WTC11 (cell line): ENCODE data around the gene ATP9B.

Experiments
- CBFB ChIP-seq: sonication (generic); formaldehyde crosslinking; IDR thresholded peaks from 2 replicates; pipeline ENCODE4 v1.8.1; 2022; ENCODE audit warnings: mild to moderate bottlenecking, low read depth, missing genetic modification reagents
- NFATC4 ChIP-seq: fragments of 250-450 bp; sonication (Bioruptor Pico); IDR thresholded peaks from 2 replicates; pipeline ENCODE4 v1.9.0; 2021; ENCODE audit warnings: mild to moderate bottlenecking
- NR2C2 ChIP-seq: sonication (generic); formaldehyde crosslinking; IDR thresholded peaks from 2 replicates; pipeline ENCODE4 v1.8.0; 2022; ENCODE audit warnings: mild to moderate bottlenecking, missing genetic modification reagents
- TF ChIP-seq, protein P1 (sequence below): fragments of 200-600 bp; IDR thresholded peaks from 2 replicates; pipeline ENCODE4 v1.8.0; 2022; ENCODE audit warnings: antibody characterized with exemption
- TF ChIP-seq, protein P2 (sequence below): fragments of 250-450 bp; sonication (Bioruptor Pico); IDR thresholded peaks from 2 replicates; pipeline ENCODE4 v1.9.0; 2021; ENCODE audit warnings: mild to moderate bottlenecking
- TF ChIP-seq, protein P3 (sequence below): sonication (generic); formaldehyde crosslinking; IDR thresholded peaks from 2 replicates; pipeline ENCODE4 v1.8.1; 2023; ENCODE audit warnings: mild to moderate bottlenecking, missing genetic modification reagents, moderate library complexity
- TF ChIP-seq, protein P4 (sequence below): sonication (generic); formaldehyde crosslinking; IDR thresholded peaks from 2 replicates; pipeline ENCODE4 v1.8.1; 2023; ENCODE audit warnings: mild to moderate bottlenecking, missing genetic modification reagents, borderline replicate concordance
- TF ChIP-seq, protein P5 (sequence below): sonication (generic); formaldehyde crosslinking; IDR thresholded peaks from 2 replicates; pipeline ENCODE4 v1.8.0; 2022; ENCODE audit warnings: mild to moderate bottlenecking, missing genetic modification reagents
- TF ChIP-seq, protein P6 (sequence below): sonication (generic); formaldehyde crosslinking; IDR thresholded peaks from 2 replicates; pipeline ENCODE4 v1.8.1; 2023; ENCODE audit warnings: mild to moderate bottlenecking, missing genetic modification reagents, moderate library complexity
- TF ChIP-seq, protein P7 (sequence below): sonication (generic); formaldehyde crosslinking; IDR thresholded peaks from 2 replicates; pipeline ENCODE4 v1.8.1; 2022; ENCODE audit warnings: mild to moderate bottlenecking, moderate library complexity, missing genetic modification reagents
- TF ChIP-seq, protein P8 (sequence below): sonication (generic); formaldehyde crosslinking; IDR thresholded peaks from 2 replicates; pipeline ENCODE4 v1.8.1; 2022; ENCODE audit warnings: low read depth, missing genetic modification reagents, borderline replicate concordance

DNA sequence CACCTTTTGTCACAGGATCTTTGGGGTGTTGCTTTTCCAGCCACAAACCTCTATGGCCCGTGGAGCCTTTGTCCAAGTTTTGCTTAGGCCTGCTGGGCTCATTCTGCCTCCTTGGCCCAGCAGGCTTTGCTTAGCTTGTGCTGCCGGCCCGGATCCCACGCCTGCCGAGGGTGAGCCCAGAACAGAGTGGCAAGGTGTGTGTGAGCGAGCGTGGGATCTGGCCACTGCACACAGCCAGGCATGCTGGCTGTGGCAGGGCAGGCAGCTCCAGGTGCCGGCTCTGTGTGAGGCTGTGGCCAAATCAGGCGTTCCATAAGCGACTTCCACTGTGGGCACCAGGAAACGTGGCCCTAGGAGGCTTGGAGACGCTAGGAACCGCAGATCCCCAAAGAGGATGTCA lies 97.5 kb downstream of the ATP9B start:
- TF ChIP-seq NR2C2 (no peak), CBFB (CRISPR knock-in tag) (no peak), NFATC4 (CRISPR knock-in tag) (no peak)
- TF ChIP-seq, protein P1, sequence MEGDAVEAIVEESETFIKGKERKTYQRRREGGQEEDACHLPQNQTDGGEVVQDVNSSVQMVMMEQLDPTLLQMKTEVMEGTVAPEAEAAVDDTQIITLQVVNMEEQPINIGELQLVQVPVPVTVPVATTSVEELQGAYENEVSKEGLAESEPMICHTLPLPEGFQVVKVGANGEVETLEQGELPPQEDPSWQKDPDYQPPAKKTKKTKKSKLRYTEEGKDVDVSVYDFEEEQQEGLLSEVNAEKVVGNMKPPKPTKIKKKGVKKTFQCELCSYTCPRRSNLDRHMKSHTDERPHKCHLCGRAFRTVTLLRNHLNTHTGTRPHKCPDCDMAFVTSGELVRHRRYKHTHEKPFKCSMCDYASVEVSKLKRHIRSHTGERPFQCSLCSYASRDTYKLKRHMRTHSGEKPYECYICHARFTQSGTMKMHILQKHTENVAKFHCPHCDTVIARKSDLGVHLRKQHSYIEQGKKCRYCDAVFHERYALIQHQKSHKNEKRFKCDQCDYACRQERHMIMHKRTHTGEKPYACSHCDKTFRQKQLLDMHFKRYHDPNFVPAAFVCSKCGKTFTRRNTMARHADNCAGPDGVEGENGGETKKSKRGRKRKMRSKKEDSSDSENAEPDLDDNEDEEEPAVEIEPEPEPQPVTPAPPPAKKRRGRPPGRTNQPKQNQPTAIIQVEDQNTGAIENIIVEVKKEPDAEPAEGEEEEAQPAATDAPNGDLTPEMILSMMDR, result no peak
- TF ChIP-seq, protein P2, sequence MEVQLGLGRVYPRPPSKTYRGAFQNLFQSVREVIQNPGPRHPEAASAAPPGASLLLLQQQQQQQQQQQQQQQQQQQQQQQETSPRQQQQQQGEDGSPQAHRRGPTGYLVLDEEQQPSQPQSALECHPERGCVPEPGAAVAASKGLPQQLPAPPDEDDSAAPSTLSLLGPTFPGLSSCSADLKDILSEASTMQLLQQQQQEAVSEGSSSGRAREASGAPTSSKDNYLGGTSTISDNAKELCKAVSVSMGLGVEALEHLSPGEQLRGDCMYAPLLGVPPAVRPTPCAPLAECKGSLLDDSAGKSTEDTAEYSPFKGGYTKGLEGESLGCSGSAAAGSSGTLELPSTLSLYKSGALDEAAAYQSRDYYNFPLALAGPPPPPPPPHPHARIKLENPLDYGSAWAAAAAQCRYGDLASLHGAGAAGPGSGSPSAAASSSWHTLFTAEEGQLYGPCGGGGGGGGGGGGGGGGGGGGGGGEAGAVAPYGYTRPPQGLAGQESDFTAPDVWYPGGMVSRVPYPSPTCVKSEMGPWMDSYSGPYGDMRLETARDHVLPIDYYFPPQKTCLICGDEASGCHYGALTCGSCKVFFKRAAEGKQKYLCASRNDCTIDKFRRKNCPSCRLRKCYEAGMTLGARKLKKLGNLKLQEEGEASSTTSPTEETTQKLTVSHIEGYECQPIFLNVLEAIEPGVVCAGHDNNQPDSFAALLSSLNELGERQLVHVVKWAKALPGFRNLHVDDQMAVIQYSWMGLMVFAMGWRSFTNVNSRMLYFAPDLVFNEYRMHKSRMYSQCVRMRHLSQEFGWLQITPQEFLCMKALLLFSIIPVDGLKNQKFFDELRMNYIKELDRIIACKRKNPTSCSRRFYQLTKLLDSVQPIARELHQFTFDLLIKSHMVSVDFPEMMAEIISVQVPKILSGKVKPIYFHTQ (CRISPR knock-in tag), result no peak
- TF ChIP-seq, protein P3, sequence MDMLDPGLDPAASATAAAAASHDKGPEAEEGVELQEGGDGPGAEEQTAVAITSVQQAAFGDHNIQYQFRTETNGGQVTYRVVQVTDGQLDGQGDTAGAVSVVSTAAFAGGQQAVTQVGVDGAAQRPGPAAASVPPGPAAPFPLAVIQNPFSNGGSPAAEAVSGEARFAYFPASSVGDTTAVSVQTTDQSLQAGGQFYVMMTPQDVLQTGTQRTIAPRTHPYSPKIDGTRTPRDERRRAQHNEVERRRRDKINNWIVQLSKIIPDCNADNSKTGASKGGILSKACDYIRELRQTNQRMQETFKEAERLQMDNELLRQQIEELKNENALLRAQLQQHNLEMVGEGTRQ (CRISPR knock-in tag), result no peak
- TF ChIP-seq, protein P4, sequence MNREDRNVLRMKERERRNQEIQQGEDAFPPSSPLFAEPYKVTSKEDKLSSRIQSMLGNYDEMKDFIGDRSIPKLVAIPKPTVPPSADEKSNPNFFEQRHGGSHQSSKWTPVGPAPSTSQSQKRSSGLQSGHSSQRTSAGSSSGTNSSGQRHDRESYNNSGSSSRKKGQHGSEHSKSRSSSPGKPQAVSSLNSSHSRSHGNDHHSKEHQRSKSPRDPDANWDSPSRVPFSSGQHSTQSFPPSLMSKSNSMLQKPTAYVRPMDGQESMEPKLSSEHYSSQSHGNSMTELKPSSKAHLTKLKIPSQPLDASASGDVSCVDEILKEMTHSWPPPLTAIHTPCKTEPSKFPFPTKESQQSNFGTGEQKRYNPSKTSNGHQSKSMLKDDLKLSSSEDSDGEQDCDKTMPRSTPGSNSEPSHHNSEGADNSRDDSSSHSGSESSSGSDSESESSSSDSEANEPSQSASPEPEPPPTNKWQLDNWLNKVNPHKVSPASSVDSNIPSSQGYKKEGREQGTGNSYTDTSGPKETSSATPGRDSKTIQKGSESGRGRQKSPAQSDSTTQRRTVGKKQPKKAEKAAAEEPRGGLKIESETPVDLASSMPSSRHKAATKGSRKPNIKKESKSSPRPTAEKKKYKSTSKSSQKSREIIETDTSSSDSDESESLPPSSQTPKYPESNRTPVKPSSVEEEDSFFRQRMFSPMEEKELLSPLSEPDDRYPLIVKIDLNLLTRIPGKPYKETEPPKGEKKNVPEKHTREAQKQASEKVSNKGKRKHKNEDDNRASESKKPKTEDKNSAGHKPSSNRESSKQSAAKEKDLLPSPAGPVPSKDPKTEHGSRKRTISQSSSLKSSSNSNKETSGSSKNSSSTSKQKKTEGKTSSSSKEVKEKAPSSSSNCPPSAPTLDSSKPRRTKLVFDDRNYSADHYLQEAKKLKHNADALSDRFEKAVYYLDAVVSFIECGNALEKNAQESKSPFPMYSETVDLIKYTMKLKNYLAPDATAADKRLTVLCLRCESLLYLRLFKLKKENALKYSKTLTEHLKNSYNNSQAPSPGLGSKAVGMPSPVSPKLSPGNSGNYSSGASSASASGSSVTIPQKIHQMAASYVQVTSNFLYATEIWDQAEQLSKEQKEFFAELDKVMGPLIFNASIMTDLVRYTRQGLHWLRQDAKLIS (CRISPR knock-in tag), result no peak
- TF ChIP-seq, protein P5, sequence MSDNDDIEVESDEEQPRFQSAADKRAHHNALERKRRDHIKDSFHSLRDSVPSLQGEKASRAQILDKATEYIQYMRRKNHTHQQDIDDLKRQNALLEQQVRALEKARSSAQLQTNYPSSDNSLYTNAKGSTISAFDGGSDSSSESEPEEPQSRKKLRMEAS (CRISPR knock-in tag), result no peak
- TF ChIP-seq, protein P6, sequence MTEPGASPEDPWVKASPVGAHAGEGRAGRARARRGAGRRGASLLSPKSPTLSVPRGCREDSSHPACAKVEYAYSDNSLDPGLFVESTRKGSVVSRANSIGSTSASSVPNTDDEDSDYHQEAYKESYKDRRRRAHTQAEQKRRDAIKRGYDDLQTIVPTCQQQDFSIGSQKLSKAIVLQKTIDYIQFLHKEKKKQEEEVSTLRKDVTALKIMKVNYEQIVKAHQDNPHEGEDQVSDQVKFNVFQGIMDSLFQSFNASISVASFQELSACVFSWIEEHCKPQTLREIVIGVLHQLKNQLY, result no peak
- TF ChIP-seq, protein P7, sequence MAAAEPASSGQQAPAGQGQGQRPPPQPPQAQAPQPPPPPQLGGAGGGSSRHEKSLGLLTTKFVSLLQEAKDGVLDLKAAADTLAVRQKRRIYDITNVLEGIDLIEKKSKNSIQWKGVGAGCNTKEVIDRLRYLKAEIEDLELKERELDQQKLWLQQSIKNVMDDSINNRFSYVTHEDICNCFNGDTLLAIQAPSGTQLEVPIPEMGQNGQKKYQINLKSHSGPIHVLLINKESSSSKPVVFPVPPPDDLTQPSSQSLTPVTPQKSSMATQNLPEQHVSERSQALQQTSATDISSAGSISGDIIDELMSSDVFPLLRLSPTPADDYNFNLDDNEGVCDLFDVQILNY, result no peak
- TF ChIP-seq, protein P8, sequence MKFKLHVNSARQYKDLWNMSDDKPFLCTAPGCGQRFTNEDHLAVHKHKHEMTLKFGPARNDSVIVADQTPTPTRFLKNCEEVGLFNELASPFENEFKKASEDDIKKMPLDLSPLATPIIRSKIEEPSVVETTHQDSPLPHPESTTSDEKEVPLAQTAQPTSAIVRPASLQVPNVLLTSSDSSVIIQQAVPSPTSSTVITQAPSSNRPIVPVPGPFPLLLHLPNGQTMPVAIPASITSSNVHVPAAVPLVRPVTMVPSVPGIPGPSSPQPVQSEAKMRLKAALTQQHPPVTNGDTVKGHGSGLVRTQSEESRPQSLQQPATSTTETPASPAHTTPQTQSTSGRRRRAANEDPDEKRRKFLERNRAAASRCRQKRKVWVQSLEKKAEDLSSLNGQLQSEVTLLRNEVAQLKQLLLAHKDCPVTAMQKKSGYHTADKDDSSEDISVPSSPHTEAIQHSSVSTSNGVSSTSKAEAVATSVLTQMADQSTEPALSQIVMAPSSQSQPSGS (CRISPR knock-in tag), result no peak
